CD14-positive monocyte (primary cell): ENCODE results near the gene PHF13. TPM values are rescaled to one million over a fixed set of nuclear protein-coding genes. Genes with fewer than 3 reads are reported as not detected.

ENCODE experiments used
- DNase-seq, 3 donors: peaks; one replicate each; pipeline ENCODE4 v3.0.0-alpha.2; 2011 to 2022
- H2AFZ ChIP-seq: 2 replicates; pipeline ENCODE4 v1.6.0; 2012; ENCODE audit warnings: mild to moderate bottlenecking, low read depth, low read length, inconsistent platforms; ENCODE audit not compliant: insufficient read depth, poor library complexity, severe bottlenecking
- H3K27ac ChIP-seq, 2 donors: 1 replicate in 1 of 2; 2 replicates in 1 of 2; pipeline ENCODE4 v1.5.1; 2012 to 2013; ENCODE audit warnings: low read length in 2 of 2, control low read depth in 1 of 2, inconsistent platforms in 1 of 2, low read depth in 1 of 2, mild to moderate bottlenecking in 1 of 2
- H3K27me3 ChIP-seq, 2 donors: one replicate each; pipeline versions ENCODE4 v1.6.0 to v1.6.1; 2011 to 2013; ENCODE audit warnings: low read length in 2 of 2; ENCODE audit not compliant: control insufficient read depth in 2 of 2, insufficient read depth in 2 of 2
- H3K36me3 ChIP-seq, 2 donors: replicated peaks in 1 of 2; 1 replicate in 1 of 2; 2 replicates in 1 of 2; pipeline versions ENCODE4 v1.5.1 to v1.6.1; 2012 to 2013; ENCODE audit warnings: low read length in 2 of 2, control low read depth in 1 of 2, inconsistent platforms in 1 of 2, mild to moderate bottlenecking in 1 of 2; ENCODE audit not compliant: insufficient read depth in 2 of 2, control insufficient read depth in 1 of 2
- H3K4me1 ChIP-seq, 2 donors: 1 replicate in 1 of 2; 2 replicates in 1 of 2; pipeline versions ENCODE4 v1.5.1 to v1.6.1; 2012 to 2013; ENCODE audit warnings: low read length in 2 of 2, control low read depth in 1 of 2, inconsistent platforms in 1 of 2, mild to moderate bottlenecking in 1 of 2, moderate library complexity in 1 of 2; ENCODE audit not compliant: insufficient read depth in 2 of 2, control insufficient read depth in 1 of 2
- H3K4me2 ChIP-seq: replicated peaks from 2 replicates; pipeline ENCODE3; 2012; ENCODE audit warnings: low read length, moderate library complexity, mild to moderate bottlenecking; ENCODE audit not compliant: poor library complexity, severe bottlenecking; ENCODE audit errors: extremely low read depth
- H3K4me3 ChIP-seq, 3 experiments: fragments of 200-600 bp in 1 of 3; sonication (generic) in 1 of 3; replicated peaks in 1 of 3; 1 replicate in 2 of 3; 2 replicates in 1 of 3; pipeline ENCODE4 v1.5.1; 2011 to 2013; ENCODE audit warnings: low read length in 3 of 3, mild to moderate bottlenecking in 3 of 3, control low read depth in 2 of 3, low read depth in 2 of 3, inconsistent platforms in 1 of 3, moderate library complexity in 1 of 3
- H3K79me2 ChIP-seq: 2 replicates; pipeline ENCODE4 v1.6.0; 2012; ENCODE audit warnings: mild to moderate bottlenecking, control low read depth, inconsistent platforms, low read length, moderate library complexity; ENCODE audit not compliant: insufficient read depth
- H3K9ac ChIP-seq: 2 replicates; pipeline ENCODE4 v1.6.0; 2017; ENCODE audit warnings: low read length, mild to moderate bottlenecking; ENCODE audit not compliant: insufficient read depth, poor library complexity, severe bottlenecking
- H3K9me3 ChIP-seq, 2 donors: replicated peaks in 1 of 2; 1 replicate in 1 of 2; 2 replicates in 1 of 2; pipeline versions ENCODE4 v1.5.1 to v1.6.1; 2012 to 2013; ENCODE audit warnings: low read length in 2 of 2, control low read depth in 1 of 2; ENCODE audit not compliant: control insufficient read depth in 1 of 2, insufficient read depth in 1 of 2
- H4K20me1 ChIP-seq: 2 replicates; pipeline ENCODE4 v1.6.0; 2012; ENCODE audit warnings: mild to moderate bottlenecking, low read length, control low read depth, moderate library complexity; ENCODE audit not compliant: insufficient read depth
- H3K27ac Mint-ChIP-seq, 7 donors: one replicate each; pipeline ENCODE4 v1.8.0; 2020; ENCODE audit warnings: mild to moderate bottlenecking in 7 of 7, mixed read lengths in 7 of 7, moderate library complexity in 6 of 7, inconsistent platforms in 2 of 7
- H3K27me3 Mint-ChIP-seq, 3 donors: one replicate each; pipeline ENCODE4 v1.8.0; 2021 to 2022; ENCODE audit warnings: low read depth in 3 of 3, mild to moderate bottlenecking in 3 of 3, mixed read lengths in 3 of 3, moderate library complexity in 3 of 3, inconsistent platforms in 1 of 3
- H3K36me3 Mint-ChIP-seq, 2 donors: one replicate each; pipeline ENCODE4 v1.8.0; 2020; ENCODE audit warnings: mixed read lengths in 2 of 2, inconsistent platforms in 1 of 2, mild to moderate bottlenecking in 1 of 2
- H3K4me1 Mint-ChIP-seq: one replicate; pipeline ENCODE4 v1.8.0; 2020; ENCODE audit warnings: mild to moderate bottlenecking, mixed read lengths
- H3K4me3 Mint-ChIP-seq, 2 donors: one replicate each; pipeline ENCODE4 v1.8.0; 2020; ENCODE audit warnings: mild to moderate bottlenecking in 2 of 2, mixed read lengths in 2 of 2, moderate library complexity in 1 of 2
- H3K9me3 Mint-ChIP-seq, 7 donors: one replicate each; pipeline ENCODE4 v1.8.0; 2020 to 2022; ENCODE audit warnings: mixed read lengths in 7 of 7, mild to moderate bottlenecking in 6 of 7, moderate library complexity in 6 of 7, inconsistent platforms in 2 of 7
- WGBS: methylation state at CpG from one replicate; pipeline ENCODE4 v1.1.5; 2013; ENCODE audit warnings: missing lambda C conversion rate; ENCODE audit not compliant: insufficient coverage; 5-methylcytosine and 5-hydroxymethylcytosine counted together
- intact Hi-C, 2 donors: fragments of 100-400 bp; cut with micrococcal nuclease; formaldehyde crosslinking; loops; one replicate each; pipeline versions ENCODE4 v1.15.0 to v1.15.1; 2023
- polyA plus RNA-seq, 3 donors: library from polyadenylated mRNA; depleted of rRNA in 1 of 3; unstranded in 2 of 3; stranded (reverse) in 1 of 3; fragments of 300-500 nt in 2 of 3; fragments of >200 nt in 1 of 3; fragmentation: Illumina TruSeq in 2 of 3; gene quantifications; 1 replicate in 2 of 3; 2 replicates in 1 of 3; pipeline ENCODE4 v1.2.3, GENCODE V29; 2012 to 2021
- TF ChIP-seq, protein P1 (sequence below): fragments of 200-600 bp; IDR thresholded peaks from one replicate; pipeline ENCODE4 v1.8.0; 2022; ENCODE audit warnings: antibody characterized with exemption, mild to moderate bottlenecking

PHF13 gene
- polyA plus RNA-seq, 3 donors, result 1.0 to 7.3 (median 1.7) TPM

DNA sequence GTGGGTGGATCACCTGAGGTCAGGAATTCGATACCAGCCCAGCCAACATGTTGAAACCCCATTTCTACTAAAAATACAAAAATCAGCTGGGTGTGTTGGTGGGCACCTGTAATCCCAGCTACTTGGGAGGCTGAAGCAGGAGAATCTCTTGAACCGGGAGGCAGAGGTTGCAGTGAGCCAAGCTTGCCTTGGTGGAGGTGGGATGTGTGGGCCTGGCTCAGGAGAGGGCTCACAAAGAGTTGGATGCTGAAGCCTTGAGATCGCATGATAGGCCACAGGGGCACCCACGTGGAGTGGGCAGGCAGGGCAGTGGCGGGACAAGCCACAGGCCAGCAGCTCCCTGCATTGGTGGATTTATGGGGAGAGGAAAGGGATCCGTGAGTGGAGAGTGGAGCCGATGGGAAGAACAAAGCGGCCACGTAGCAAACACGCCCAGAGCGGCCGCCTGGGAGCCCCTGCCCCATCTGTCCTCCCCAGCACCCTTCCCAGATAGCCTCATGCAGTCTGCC lies 15.5 kb downstream of the PHF13 start:
- H3K9me3 ChIP-seq, result no peaks in the 10 kb centered on the region
- TF ChIP-seq, protein P1, sequence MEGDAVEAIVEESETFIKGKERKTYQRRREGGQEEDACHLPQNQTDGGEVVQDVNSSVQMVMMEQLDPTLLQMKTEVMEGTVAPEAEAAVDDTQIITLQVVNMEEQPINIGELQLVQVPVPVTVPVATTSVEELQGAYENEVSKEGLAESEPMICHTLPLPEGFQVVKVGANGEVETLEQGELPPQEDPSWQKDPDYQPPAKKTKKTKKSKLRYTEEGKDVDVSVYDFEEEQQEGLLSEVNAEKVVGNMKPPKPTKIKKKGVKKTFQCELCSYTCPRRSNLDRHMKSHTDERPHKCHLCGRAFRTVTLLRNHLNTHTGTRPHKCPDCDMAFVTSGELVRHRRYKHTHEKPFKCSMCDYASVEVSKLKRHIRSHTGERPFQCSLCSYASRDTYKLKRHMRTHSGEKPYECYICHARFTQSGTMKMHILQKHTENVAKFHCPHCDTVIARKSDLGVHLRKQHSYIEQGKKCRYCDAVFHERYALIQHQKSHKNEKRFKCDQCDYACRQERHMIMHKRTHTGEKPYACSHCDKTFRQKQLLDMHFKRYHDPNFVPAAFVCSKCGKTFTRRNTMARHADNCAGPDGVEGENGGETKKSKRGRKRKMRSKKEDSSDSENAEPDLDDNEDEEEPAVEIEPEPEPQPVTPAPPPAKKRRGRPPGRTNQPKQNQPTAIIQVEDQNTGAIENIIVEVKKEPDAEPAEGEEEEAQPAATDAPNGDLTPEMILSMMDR, result no peak
- no peaks in the 10 kb centered on the region for H3K27me3 ChIP-seq
- peaks cover 49 to 68% of the 10 kb centered on the region in 2 donors for H3K36me3 ChIP-seq
- peaks cover 24% of the 10 kb centered on the region for H4K20me1 ChIP-seq
- Mint-ChIP-seq H3K4me1 (peaks cover 20% of the 10 kb centered on the region), H3K4me3 (no peak overlapping the region), H3K36me3 (peaks cover 52 to 76% of the 10 kb centered on the region in 2 donors), H3K27me3 (peaks cover 0 to 4% (median 0%) of the 10 kb centered on the region in 3 donors), H3K27ac (no peak overlapping the region), H3K9me3 (no peaks in the 10 kb centered on the region)
- no peak overlapping the region for H3K9ac ChIP-seq
- no peak overlapping the region for H3K4me2 ChIP-seq
- H3K4me1 ChIP-seq, result peaks cover 14 to 17% of the 10 kb centered on the region in 2 donors
- no peak overlapping the region for H3K4me3 ChIP-seq
- 88% methylated on average over 9 of the region's 12 CpGs for WGBS
- intact Hi-C loops, result loop anchor here in 1 of 2 donors (10.0 kb wide), 1 partner anchor 156 kb away; the partner anchor contains the start of gene CAMTA1
- H3K79me2 ChIP-seq, result peaks cover 27% of the 10 kb centered on the region
- DNase-seq, result no peak
- no peak overlapping the region for H2AFZ ChIP-seq
- H3K27ac ChIP-seq, result no peak overlapping the region

DNA sequence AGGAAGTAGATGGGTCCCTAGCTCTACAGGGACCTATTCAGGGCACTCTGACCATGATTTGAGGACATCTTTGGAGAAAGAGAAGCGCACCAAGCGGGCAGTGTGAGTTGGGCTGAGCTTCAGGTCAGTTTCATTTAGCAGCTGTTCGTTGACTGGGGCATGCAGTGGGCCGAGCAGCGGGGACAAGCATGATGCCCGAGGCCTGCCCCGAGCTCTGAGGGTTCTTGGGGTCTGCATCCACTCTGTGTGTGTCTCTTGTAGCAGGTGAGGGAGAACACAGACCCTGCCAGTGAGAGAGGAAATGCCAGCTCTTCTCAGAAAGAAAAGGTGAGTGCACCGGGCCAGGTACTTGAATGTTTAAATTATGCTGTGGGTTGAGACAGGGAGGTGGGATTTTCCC lies 16.5 kb downstream of the PHF13 start:
- H3K4me3 Mint-ChIP-seq, result no peak overlapping the region
- Histone ChIP-seq H3K9ac (no peak overlapping the region), H3K27ac (no peak overlapping the region), H3K79me2 (peaks cover 27% of the 10 kb centered on the region), H3K36me3 (peaks cover 58 to 78% of the 10 kb centered on the region in 2 donors), H3K4me1 (peaks cover 9 to 10% of the 10 kb centered on the region in 2 donors), H3K9me3 (no peaks in the 10 kb centered on the region), H3K4me2 (no peak overlapping the region), H3K4me3 (no peak overlapping the region), H3K27me3 (no peaks in the 10 kb centered on the region), H4K20me1 (peaks cover 24% of the 10 kb centered on the region), H2AFZ (no peak overlapping the region)
- intact Hi-C loops, result no loop called here
- H3K9me3 Mint-ChIP-seq, result no peaks in the 10 kb centered on the region
- H3K4me1 Mint-ChIP-seq, result peaks cover 16% of the 10 kb centered on the region
- DNase-seq, result no peak
- WGBS, result 100% methylated on average over 8 of the region's 8 CpGs
- H3K27me3 Mint-ChIP-seq, result peaks cover 0 to 4% (median 0%) of the 10 kb centered on the region in 3 donors
- peaks cover 59 to 86% of the 10 kb centered on the region in 2 donors for H3K36me3 Mint-ChIP-seq
- TF ChIP-seq, protein P1, result no peak
- H3K27ac Mint-ChIP-seq, result peak overlapping the region in 1 of 7 donors; percentile 44
